Measurements from ENCODE around the gene MRPL42.
A peak's percentile ranks its signal among the peaks of the same experiment; 100 is the strongest.
"Not testable (repeated sequence)": the region's sequence is repeated elsewhere in the genome, so short reads cannot be mapped to it uniquely, and the experiment has no call there.

The MRPL42 gene

DNA sequence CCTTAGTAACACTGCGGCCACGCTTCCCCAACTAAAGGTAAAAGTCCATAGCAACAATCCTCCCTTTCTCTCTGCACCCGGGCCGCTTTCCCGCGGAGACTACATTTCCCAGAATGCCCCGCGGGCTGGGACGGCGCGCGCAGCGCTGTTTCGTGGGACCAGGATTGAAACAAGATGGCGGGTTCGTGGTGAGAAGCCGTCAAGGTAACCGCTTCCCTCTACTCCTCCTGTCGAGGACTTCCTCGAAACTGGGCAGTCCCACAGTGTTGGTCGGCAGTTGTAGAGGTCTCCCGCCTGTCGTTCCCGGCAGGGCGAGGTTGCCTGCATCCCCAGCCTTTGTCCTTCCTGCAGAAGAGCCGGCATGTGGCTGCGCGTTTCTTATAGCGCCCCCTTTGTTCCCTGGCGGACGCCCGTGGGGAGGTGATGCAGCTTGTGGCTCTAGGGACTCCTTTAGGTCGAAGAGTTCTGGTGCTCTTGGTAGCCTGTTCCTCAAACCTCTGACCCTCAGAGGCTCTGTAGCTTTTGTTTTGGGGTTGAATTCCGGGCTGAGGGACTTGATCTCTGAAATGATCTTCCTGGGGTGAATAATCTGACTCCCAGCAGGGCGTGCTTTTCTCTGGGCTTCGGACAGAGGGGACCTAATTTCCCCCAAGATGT, at the start of gene MRPL42:
TSS of gene MRPL42 (plus strand) at position 164 of the 657 bp plus-strand sequence. CDS start 1,772 bp downstream, outside the sequence.
- DNase-seq: peak; percentile 83

DNA sequence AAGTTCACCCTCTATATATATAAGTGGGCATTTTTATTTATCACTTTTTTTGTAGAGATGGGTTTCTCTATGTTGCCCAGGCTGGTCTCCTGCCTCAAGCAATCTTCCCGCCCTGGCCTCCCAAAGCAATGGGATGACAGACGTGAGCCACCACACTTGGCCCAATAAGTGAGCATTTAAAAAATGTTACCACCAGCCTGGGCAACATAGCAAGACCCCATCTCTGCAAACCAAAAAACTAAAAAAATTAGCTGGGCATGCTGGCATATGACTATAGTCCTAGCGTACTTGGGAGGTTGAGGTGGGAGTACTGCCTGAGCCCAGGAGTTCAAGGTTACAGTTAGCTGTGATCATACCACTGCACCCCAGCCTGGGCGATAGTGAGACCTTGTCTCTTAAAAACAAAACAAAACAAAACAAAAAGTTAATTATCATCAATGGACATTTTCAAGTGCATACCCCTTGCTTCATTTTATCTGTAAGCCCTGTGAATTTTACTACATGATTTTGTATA, 49.3 kb upstream of the MRPL42 start:
- no peak for DNase-seq

GRCh38 chr12:93419388-93420034, 47.8 kb upstream of the MRPL42 start:
- DNase-seq: peak; percentile 6

DNA sequence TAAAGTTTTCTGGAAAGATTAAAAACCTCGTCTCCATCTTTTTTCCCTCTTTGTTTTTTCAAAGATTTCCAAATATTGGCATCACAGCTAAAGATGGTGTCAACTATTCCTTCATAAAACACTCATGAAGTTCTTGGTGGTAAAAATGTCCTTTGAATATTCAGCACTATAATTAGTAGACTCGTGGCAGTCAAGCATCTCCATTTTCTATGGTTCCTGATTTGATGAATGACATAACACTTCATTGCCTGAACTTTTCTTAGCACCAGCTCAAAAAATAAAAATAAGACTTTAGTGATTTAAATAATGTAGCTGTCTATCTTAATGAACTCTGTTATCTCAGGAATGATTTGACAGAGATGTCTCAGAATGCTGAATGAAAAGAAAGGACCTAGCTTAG, 45.3 kb upstream of the MRPL42 start:
- no peak for DNase-seq

DNA sequence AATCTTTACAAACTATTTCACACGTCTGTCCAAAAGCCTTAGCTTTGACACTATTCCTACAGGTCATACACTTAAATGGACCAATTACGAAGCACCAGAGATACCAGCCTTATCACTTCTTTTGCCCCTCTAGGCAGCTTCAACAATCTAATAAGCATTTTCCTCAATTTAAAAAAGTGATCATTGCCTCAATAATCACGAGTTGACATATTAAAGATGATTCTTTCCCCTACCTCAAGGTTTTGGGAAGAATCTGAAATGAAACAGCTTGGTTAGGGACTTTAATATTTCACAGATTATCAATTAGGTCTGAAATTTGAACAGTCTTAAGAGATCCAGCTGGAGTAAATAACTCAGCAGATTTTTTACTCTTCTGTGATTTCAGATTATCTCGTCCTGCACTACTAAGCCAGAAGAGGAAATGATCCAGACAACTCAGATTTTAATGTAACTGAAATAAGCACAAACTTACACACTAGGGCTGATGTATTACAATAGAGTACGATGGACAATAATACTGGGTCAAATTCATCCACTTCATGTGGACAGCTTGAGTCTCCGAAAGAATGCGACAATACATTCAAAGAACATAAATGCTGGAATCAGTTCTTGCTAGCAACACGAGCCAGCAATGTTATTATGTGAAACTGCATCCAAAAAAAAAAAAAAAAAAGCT, 41.4 kb upstream of the MRPL42 start:
- DNase-seq: no peak

GRCh38 chr12:93426412-93426805, 40.9 kb upstream of the MRPL42 start:
- no peak for DNase-seq

DNA sequence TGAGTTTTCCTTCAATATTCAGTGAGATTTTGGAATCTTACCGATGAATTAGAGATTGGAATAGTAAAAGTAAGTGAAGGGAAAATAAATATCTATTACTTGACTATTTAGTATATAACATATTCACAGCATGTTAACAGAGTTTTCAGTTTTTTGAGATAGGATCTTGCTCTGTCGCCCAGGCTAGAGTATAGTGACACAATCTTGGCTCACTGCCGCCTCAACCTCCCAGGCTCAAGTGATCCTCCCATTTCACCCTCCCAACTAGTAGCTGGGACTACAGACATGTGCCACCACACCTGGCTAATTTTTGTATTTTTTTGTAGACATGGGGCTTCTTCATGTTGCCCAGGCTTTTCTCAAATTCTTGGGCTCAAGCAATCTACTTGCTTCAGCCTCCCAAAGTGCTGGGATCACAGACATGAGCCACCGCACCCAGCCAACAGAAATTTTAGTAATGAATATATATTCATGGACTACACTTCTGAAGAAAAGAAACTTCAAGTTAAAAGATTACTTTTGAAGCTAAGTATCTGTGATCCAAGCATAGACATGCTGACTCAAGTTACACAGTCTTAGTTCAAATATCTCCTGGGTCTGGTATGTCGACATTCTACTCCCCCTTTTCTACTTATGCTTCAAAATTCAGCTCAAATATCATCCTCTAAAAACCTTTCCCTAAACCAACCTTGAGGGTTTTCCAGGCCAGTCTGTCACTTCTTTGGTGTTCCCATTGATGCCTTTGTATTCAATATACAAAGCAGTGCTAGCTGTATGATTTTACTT, 39.3 kb upstream of the MRPL42 start:
- no peak for DNase-seq

GRCh38 chr12:93429448-93429847, 37.9 kb upstream of the MRPL42 start:
- no peak for DNase-seq

DNA sequence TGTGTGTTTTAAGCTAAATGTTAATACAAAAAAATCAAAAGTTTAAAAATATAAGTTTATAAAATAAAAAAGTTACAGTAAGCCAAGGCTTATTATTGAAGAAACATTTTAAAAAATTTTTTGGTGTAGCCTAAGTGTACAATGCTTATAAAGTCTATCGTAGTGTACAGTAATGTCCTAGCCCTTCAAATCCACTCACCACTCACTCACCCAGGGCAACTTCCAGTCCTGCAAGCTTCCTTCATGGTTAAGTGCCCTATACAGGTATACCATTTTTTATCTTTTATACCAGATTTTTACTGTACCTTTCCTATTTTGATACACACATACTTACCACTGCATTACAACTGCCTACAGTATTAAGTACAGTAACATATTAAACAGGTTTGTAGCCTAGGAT, 37.5 kb upstream of the MRPL42 start:
- DNase-seq: no peak

DNA sequence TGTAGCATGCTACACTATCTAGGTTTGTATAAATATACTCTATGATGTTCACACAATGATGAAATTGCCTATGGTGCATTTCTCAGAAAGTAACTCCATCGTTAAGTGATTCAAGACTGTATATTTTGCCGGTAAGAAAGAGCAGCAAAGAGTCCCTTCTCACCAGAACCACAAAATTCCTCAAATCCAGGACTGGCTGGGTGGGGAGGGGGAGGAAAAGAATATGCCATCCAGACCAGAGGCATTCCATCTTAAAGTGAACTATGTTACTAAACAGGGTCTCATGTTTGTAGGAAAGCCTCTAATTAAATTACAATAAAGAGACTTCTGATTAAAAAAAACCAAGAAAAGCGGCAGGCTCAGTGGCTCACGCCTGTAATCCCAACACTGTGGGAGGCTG, 37.0 kb upstream of the MRPL42 start:
- no peak for DNase-seq

- not testable (repeated sequence) for DNase-seq
Measured at GRCh38 chr12:93432031-93432430, 35.3 kb upstream of the MRPL42 start.

DNA sequence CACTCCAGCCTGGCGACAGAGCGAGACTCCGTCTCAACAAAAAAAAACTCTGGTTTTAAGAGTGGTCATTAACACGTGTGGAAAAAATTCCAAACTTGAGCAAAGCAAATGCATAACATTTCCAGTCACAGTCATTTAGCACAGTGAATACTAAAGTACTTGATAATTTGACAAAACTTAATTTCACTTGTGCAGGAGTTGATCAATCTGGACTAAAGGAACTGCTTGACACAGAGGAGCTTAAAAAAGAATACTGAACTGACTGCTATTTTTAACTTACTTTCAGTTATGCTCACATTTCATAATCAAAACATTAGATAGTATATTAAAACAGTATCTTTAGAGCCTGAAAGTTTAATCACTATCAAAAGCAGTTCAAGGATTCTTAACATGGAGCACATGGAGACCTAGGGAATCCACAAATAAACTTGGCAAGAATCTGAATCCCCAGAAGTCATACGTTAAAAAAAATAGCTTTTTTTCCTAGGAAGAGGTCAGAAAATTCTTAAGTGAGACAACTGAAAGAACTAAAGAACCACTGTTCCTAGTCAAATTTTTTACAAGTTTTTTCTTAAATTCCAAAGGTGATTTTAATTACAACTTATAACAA, 33.0 kb upstream of the MRPL42 start:
- DNase-seq: no peak

DNA sequence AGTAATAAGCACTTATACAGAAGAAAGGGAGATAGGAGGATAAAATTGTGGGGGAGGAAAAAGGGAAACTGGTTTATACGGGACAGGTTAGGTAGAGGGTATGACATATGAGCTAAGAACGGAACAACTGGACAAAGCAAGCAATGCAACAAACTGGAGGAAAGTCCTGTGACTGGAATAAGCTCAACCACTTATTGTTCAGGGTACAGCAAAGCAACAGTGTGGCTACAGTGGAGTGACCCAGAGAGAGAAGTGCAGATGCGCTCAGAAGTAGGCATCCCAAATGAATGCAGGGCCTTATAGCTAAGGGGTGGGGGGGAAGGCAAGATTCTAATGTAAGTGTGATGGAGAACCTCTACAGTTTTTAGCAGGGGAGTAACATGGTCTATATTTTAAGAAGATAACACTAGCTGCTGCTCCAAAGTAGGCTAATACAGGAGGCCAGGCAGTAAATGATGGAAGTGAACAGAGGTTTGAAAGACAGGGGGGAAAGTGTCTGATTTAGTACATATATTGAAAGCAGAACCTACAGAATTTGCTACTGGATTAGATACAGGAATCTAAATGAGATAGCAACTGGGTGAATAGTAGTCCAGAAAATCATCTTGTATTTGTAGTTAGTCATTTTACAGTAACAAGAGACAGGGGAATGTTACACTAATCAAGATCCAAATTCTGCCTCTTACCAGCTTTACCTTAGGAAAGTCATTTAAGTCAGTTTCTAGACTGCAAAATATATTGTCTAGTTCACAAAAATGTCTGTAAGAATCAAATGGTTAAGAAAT, 28.9 kb upstream of the MRPL42 start:
- DNase-seq: no peak

GRCh38 chr12:93440043-93440835, 27.1 kb upstream of the MRPL42 start:
- no peak for DNase-seq

GRCh38 chr12:93441081-93441616, 26.2 kb upstream of the MRPL42 start:
- DNase-seq: no peak

GRCh38 chr12:93441617-93442410, 25.5 kb upstream of the MRPL42 start, which contains the start of gene UBE2N:
Gene UBE2N (minus strand): TSS chr12:93441947. CDS start chr12:93441884, 63 bp downstream.
- DNase-seq: peak; percentile 95

GRCh38 chr12:93442411-93443340, 24.6 kb upstream of the MRPL42 start:
- no peak for DNase-seq

GRCh38 chr12:93443576-93443975, 23.7 kb upstream of the MRPL42 start:
- no peak for DNase-seq

Measured in NCI-H1436 (cell line).